ENCODE measurements around the gene CARMIL1. TPM values are rescaled to one million over a fixed set of nuclear protein-coding genes. Genes with fewer than 3 reads are reported as not detected.
A peak's percentile ranks its signal among the peaks of the same experiment; 100 is the strongest.

The CARMIL1 gene
- total and polyA plus RNA-seq, 3 experiments from 2014 or later = 1.8 to 2.9 TPM; not detected in 1

- peaks cover 6% of the 10 kb centered on the region for H3K4me1 ChIP-seq (ENCODE audit: insufficient read depth, low read length)
- H3K4me3 ChIP-seq (ENCODE audit: low read length) = no peak overlapping the region
- no peaks in the 10 kb centered on the region for H3K9me3 ChIP-seq (ENCODE audit: low read length)
- no peaks in the 10 kb centered on the region for H3K27me3 ChIP-seq (ENCODE audit: insufficient read depth, low read length, poor library complexity, severe bottlenecking)
- DNase-seq = no peak
- H3K4me1 Mint-ChIP-seq = peaks cover 0 to 10% (median 0%) of the 10 kb centered on the region in 3 donors
- POLR2A ChIA-PET = no interaction called here
- H3K27me3 Mint-ChIP-seq = peaks cover 0 to 10% of the 10 kb centered on the region in 2 donors
- no peaks in the 10 kb centered on the region for H3K36me3 ChIP-seq (ENCODE audit: insufficient read depth, low read length)
- no peaks in the 10 kb centered on the region for H3K36me3 Mint-ChIP-seq
- no peaks in the 10 kb centered on the region for H3K9me3 Mint-ChIP-seq
- no peak overlapping the region for H3K4me3 Mint-ChIP-seq
- H3K27ac ChIP-seq (ENCODE audit: low read depth, low read length) = no peak overlapping the region
- CTCF ChIA-PET = interaction anchor here (1.0 kb wide), 1 partner anchor 68 kb away, joined by 3 read pairs; no protein-coding TSS in a partner anchor
- no peak overlapping the region for H3K27ac Mint-ChIP-seq
Measured at GRCh38 chr6:25333471-25333870, 54.3 kb downstream of the CARMIL1 start.

- Histone ChIP-seq H3K9me3 (ENCODE audit: low read length) (no peaks in the 10 kb centered on the region), H3K36me3 (ENCODE audit: insufficient read depth, low read length) (no peaks in the 10 kb centered on the region), H3K4me3 (ENCODE audit: low read length) (no peak overlapping the region), H3K27me3 (ENCODE audit: insufficient read depth, low read length, poor library complexity, severe bottlenecking) (no peaks in the 10 kb centered on the region), H3K4me1 (ENCODE audit: insufficient read depth, low read length) (peaks cover 6% of the 10 kb centered on the region), H3K27ac (ENCODE audit: low read depth, low read length) (no peak overlapping the region)
- no peak for DNase-seq
- H3K9me3 Mint-ChIP-seq = no peaks in the 10 kb centered on the region
- H3K4me3 Mint-ChIP-seq = no peak overlapping the region
- CTCF ChIA-PET = interaction anchor here (1.1 kb wide), 1 partner anchor 55 kb away, joined by 3 read pairs; the partner anchor contains the start of gene CARMIL1
- H3K4me1 Mint-ChIP-seq = peaks cover 0 to 10% (median 0%) of the 10 kb centered on the region in 3 donors
- POLR2A ChIA-PET = no interaction called here
- H3K27ac Mint-ChIP-seq = no peak overlapping the region
- H3K36me3 Mint-ChIP-seq = no peaks in the 10 kb centered on the region
- peaks cover 0 to 7% of the 10 kb centered on the region in 2 donors for H3K27me3 Mint-ChIP-seq
Measured at GRCh38 chr6:25334793-25335192, 55.6 kb downstream of the CARMIL1 start.

- Histone ChIP-seq H3K4me1 (ENCODE audit: insufficient read depth, low read length) (no peaks in the 10 kb centered on the region), H3K36me3 (ENCODE audit: insufficient read depth, low read length) (no peaks in the 10 kb centered on the region), H3K4me3 (ENCODE audit: low read length) (no peak overlapping the region), H3K27ac (ENCODE audit: low read depth, low read length) (no peak overlapping the region), H3K9me3 (ENCODE audit: low read length) (no peaks in the 10 kb centered on the region), H3K27me3 (ENCODE audit: insufficient read depth, low read length, poor library complexity, severe bottlenecking) (no peaks in the 10 kb centered on the region)
- ChIA-PET POLR2A (no interaction called here), CTCF (no interaction called here)
- Mint-ChIP-seq H3K4me1 (no peaks in the 10 kb centered on the region), H3K4me3 (no peak overlapping the region), H3K27me3 (peaks cover 0 to 5% of the 10 kb centered on the region in 2 donors), H3K27ac (no peak overlapping the region), H3K9me3 (no peaks in the 10 kb centered on the region), H3K36me3 (no peaks in the 10 kb centered on the region)
- no peak for DNase-seq
Measured at GRCh38 chr6:25336996-25337395, 57.8 kb downstream of the CARMIL1 start.

- Histone ChIP-seq H3K27ac (ENCODE audit: low read depth, low read length) (no peak overlapping the region), H3K4me3 (ENCODE audit: low read length) (no peak overlapping the region), H3K4me1 (ENCODE audit: insufficient read depth, low read length) (no peaks in the 10 kb centered on the region), H3K36me3 (ENCODE audit: insufficient read depth, low read length) (no peaks in the 10 kb centered on the region), H3K27me3 (ENCODE audit: insufficient read depth, low read length, poor library complexity, severe bottlenecking) (no peaks in the 10 kb centered on the region), H3K9me3 (ENCODE audit: low read length) (no peaks in the 10 kb centered on the region)
- no peak for DNase-seq
- H3K4me1 Mint-ChIP-seq = no peaks in the 10 kb centered on the region
- ChIA-PET CTCF (no interaction called here), POLR2A (interaction anchor here (0.7 kb wide), 1 partner anchor 34 kb away, joined by 4 read pairs; no protein-coding TSS in a partner anchor)
- no peaks in the 10 kb centered on the region for H3K9me3 Mint-ChIP-seq
- H3K4me3 Mint-ChIP-seq = no peak overlapping the region
- no peaks in the 10 kb centered on the region for H3K36me3 Mint-ChIP-seq
- H3K27ac Mint-ChIP-seq = no peak overlapping the region
- peaks cover 0 to 5% of the 10 kb centered on the region in 2 donors for H3K27me3 Mint-ChIP-seq
Measured at GRCh38 chr6:25337431-25337830, 58.3 kb downstream of the CARMIL1 start.

GRCh38 chr6:25340431-25341202 is 61.4 kb downstream of the CARMIL1 start:
- Histone ChIP-seq H3K9me3 (ENCODE audit: low read length) (no peaks in the 10 kb centered on the region), H3K27me3 (ENCODE audit: insufficient read depth, low read length, poor library complexity, severe bottlenecking) (no peaks in the 10 kb centered on the region), H3K27ac (ENCODE audit: low read depth, low read length) (no peak overlapping the region), H3K36me3 (ENCODE audit: insufficient read depth, low read length) (no peaks in the 10 kb centered on the region), H3K4me3 (ENCODE audit: low read length) (no peak overlapping the region), H3K4me1 (ENCODE audit: insufficient read depth, low read length) (no peaks in the 10 kb centered on the region)
- Mint-ChIP-seq H3K4me1 (no peaks in the 10 kb centered on the region), H3K27ac (peak overlapping the region in 1 of 8 donors; percentile 39), H3K27me3 (peaks cover 0 to 5% of the 10 kb centered on the region in 2 donors), H3K9me3 (no peaks in the 10 kb centered on the region), H3K36me3 (no peaks in the 10 kb centered on the region), H3K4me3 (no peak overlapping the region)
- POLR2A ChIA-PET = no interaction called here
- no peak for DNase-seq
- CTCF ChIA-PET = interaction anchor here (1.0 to 2.3 kb wide), 4 partner anchors 10 to 150 kb away, joined by 3 to 9 read pairs (median 4); no protein-coding TSS in a partner anchor

- Mint-ChIP-seq H3K27ac (peak overlapping the region in 1 of 8 donors; percentile 39), H3K36me3 (no peaks in the 10 kb centered on the region), H3K9me3 (no peaks in the 10 kb centered on the region), H3K4me3 (no peak overlapping the region), H3K27me3 (peaks cover 0 to 5% of the 10 kb centered on the region in 2 donors), H3K4me1 (no peaks in the 10 kb centered on the region)
- no peaks in the 10 kb centered on the region for H3K4me1 ChIP-seq (ENCODE audit: insufficient read depth, low read length)
- ChIA-PET POLR2A (no interaction called here), CTCF (interaction anchor here (1.0 to 2.3 kb wide), 4 partner anchors 10 to 149 kb away, joined by 3 to 9 read pairs (median 4); no protein-coding TSS in a partner anchor)
- no peaks in the 10 kb centered on the region for H3K9me3 ChIP-seq (ENCODE audit: low read length)
- no peaks in the 10 kb centered on the region for H3K27me3 ChIP-seq (ENCODE audit: insufficient read depth, low read length, poor library complexity, severe bottlenecking)
- no peaks in the 10 kb centered on the region for H3K36me3 ChIP-seq (ENCODE audit: insufficient read depth, low read length)
- H3K4me3 ChIP-seq (ENCODE audit: low read length) = no peak overlapping the region
- H3K27ac ChIP-seq (ENCODE audit: low read depth, low read length) = no peak overlapping the region
- DNase-seq = no peak
Measured at GRCh38 chr6:25341203-25341552, 62.0 kb downstream of the CARMIL1 start.

GRCh38 chr6:25341923-25342619 is 62.9 kb downstream of the CARMIL1 start:
- ChIA-PET CTCF (interaction anchor here (1.7 to 2.3 kb wide), 2 partner anchors 147 to 148 kb away, joined by 3 to 9 read pairs; no protein-coding TSS in a partner anchor), POLR2A (interaction anchor here (0.8 kb wide), 1 partner anchor 62 kb away, joined by 3 read pairs; no protein-coding TSS in a partner anchor)
- no peaks in the 10 kb centered on the region for H3K27me3 ChIP-seq (ENCODE audit: insufficient read depth, low read length, poor library complexity, severe bottlenecking)
- DNase-seq = no peak
- no peaks in the 10 kb centered on the region for H3K36me3 Mint-ChIP-seq
- H3K27ac ChIP-seq (ENCODE audit: low read depth, low read length) = no peak overlapping the region
- H3K4me3 Mint-ChIP-seq = no peak overlapping the region
- peaks cover 0 to 5% of the 10 kb centered on the region in 2 donors for H3K27me3 Mint-ChIP-seq
- H3K4me1 Mint-ChIP-seq = no peaks in the 10 kb centered on the region
- H3K9me3 ChIP-seq (ENCODE audit: low read length) = no peaks in the 10 kb centered on the region
- no peaks in the 10 kb centered on the region for H3K36me3 ChIP-seq (ENCODE audit: insufficient read depth, low read length)
- H3K4me1 ChIP-seq (ENCODE audit: insufficient read depth, low read length) = no peaks in the 10 kb centered on the region
- H3K4me3 ChIP-seq (ENCODE audit: low read length) = no peak overlapping the region
- no peaks in the 10 kb centered on the region for H3K9me3 Mint-ChIP-seq
- H3K27ac Mint-ChIP-seq = no peak overlapping the region

- Mint-ChIP-seq H3K27me3 (no peaks in the 10 kb centered on the region), H3K4me3 (no peak overlapping the region), H3K27ac (no peak overlapping the region), H3K4me1 (no peaks in the 10 kb centered on the region), H3K36me3 (no peaks in the 10 kb centered on the region), H3K9me3 (no peaks in the 10 kb centered on the region)
- ChIA-PET CTCF (interaction anchor here (2.3 kb wide), 1 partner anchor 147 kb away, joined by 9 read pairs; no protein-coding TSS in a partner anchor), POLR2A (no interaction called here)
- Histone ChIP-seq H3K4me3 (ENCODE audit: low read length) (no peak overlapping the region), H3K9me3 (ENCODE audit: low read length) (no peaks in the 10 kb centered on the region), H3K36me3 (ENCODE audit: insufficient read depth, low read length) (no peaks in the 10 kb centered on the region), H3K27me3 (ENCODE audit: insufficient read depth, low read length, poor library complexity, severe bottlenecking) (no peaks in the 10 kb centered on the region), H3K4me1 (ENCODE audit: insufficient read depth, low read length) (no peaks in the 10 kb centered on the region), H3K27ac (ENCODE audit: low read depth, low read length) (no peak overlapping the region)
- DNase-seq = no peak
Measured at GRCh38 chr6:25342802-25343201, 63.6 kb downstream of the CARMIL1 start.
